ENCODE results near the gene AMOTL1.
A peak's percentile ranks its signal among the peaks of the same experiment; 100 is the strongest.

Gene AMOTL1

DNA sequence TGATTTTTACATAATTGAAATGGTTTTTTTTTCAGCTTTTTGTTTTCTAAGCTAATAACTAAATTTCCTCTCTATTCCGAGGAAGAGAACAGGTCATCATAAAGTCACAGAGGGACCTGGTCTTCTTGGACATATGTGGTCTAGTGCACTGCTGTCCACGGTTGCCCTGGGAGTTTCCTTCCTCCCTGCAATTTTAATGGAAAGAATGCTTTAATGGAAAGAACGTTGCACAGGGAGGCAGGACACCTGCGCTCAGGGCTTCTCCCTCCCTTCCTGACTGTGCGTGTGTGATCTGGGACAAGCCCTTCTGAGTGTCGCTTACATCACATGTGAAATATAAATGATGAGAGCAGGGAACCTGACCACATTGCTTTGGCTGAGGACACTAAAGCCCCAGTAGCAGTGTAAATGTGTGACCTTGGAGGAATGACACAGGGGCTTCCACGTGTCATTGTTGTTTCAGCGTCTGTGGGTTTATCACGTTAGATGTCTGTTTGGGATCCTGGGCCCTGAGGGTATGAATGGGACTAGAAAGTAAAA lies 93.2 kb downstream of the AMOTL1 start:
- DNase-seq: no peak

DNA sequence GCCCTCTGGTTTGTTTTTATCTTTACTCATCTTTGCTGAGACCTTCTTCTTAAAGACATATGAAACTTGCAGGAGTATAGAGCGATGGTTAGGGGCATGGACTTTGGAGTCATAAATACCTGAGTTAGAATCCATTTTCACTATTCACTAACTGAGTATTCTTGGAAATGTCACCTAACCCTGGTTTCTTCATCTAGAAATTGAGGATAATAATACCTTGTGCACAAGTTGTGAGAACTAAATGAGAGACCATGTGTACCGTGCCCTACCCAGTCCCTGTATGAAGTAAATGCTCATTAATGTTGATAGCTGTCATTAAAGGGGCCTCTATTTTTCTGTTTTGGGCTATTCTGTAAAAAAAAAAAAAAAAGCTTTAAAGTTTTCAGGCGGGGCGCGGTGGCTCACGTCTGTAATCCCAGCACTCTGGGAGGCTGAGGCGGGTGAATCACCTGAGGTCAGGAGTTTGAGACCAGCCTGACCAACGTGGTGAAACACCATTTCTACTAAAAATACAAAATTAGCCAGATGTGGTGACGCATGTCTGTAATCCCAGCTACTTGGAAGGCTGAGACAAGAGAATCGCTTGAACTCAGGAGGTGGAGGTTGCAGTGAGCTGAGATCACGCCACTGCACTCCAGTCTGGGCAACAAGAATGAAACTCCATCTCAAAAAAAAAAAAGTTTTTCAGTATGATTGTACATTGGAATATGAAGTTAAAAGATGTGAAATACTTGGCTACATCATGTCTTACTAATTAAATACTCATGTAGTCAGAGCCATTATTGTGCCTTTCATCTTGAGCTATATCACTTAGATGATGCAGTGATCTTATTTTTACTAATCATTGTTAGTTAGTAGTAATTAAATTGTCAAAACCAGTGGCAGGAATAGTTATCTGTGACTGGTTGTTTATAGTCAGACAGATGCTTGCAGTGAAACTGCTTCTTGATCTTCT lies 95.0 kb downstream of the AMOTL1 start:
- DNase-seq: no peak

DNA sequence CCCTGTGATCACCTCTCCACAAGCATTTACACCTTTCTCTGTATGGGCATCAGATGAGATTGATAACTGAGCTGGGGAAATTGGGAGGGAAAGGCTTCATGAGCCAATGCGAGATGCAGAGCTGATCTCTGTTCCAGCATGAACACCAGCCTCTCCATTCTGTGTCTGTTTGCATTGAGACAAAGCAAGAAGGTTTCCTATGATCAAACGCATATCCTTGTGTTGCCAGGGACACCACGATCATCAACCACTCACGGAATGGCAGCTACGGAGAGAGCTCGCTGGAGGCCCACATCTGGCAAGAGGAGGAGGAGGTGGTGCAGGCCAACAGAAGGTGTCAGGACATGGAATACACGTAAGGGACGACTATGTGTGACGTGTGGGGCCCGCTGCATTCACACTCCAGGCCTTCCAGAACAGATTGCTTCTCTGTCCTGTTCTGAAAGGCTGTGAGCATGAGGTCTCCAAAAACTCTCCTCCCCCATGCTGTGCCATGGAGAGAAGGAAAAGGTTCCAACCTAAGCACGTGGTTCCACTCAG lies 96.4 kb downstream of the AMOTL1 start:
- no peak for DNase-seq

DNA sequence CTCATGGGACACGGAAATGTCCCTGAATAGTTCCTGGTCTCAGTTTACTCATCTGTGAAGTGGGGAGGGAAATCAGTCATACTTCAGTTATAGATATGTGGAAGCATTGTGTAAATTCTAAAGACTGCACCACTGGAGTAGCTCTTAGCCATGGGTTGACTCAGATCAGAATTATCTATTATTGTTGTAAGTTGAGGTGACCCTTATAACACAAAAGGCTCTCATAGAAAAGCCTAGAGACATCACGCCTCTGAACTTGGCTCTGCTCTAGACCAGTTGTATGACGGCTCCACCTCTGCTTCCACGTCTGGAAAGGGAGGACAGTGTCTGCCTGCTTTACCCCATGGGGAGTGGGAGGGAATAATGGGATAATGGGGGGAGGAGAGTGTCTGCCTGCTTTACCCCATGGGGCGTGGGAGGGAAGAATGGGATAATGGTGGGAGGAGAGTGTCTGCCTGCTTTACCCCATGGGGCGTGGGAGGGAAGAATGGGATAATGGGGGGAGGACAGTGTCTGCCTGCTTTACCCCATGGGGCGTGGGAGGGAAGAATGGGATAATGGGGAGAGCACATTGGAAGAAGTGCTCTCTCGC lies 98.2 kb downstream of the AMOTL1 start:
- no peak for DNase-seq

DNA sequence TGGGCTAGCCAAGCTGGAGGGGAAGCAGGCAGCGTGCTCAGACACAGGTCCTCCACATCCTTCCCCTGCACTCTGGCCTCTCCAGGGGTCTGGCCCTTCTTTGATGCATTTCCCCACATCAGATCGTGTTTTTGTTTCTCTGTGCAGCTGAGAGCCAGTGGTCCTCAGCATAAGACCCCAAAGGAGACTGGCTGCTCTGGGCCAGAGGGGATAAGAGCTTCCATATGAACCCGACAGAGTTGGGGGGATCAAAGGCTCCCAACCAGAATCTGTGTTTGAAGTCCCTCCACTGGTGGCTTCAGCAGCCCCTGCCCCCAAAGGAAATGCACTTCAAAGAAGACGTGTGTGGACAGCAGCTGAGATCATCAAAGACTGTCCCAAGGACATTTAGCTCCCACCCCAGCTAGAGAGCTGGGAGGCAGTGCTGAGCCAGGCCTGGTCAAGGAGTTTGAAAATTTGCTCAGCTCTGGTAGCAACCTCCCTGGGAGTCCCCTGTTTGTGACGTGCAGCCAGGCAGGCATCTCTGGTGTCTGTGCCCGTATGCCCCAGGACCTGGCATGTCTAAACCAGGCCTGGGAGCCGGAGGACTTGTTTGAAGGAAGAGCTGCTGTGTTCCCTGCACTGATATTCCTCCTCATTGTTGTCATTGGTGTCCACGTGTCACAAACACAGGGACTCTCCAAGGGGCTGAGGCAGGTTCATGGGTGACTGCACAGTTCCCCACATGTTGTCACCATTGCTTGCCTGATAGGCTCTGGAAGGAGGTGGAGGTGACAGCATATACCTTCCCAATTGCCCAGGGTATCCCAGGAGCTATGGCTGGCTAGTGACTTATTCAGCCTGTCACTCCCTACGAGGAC lies 99.0 kb downstream of the AMOTL1 start:
- no peak for DNase-seq

DNA sequence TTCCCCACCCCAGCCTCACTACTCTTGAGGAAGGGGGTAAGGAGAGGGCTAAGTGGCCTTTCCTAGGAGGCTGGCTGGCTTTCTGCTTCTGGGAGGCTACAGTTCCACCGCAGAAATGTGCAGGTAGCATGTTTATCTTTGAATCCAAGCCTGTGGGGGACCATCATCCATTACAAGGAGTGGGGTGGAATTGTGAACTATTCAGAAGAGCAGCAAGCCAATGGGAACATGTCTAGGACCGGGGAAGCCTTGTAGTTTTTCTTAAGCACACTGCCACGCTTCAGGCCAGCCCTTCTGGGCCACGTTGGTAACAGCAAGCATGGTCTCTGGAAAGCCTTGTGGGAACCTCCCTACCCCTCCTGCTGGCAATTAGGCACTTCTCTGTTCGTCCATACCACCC lies 100.3 kb downstream of the AMOTL1 start:
- DNase-seq: no peak

DNA sequence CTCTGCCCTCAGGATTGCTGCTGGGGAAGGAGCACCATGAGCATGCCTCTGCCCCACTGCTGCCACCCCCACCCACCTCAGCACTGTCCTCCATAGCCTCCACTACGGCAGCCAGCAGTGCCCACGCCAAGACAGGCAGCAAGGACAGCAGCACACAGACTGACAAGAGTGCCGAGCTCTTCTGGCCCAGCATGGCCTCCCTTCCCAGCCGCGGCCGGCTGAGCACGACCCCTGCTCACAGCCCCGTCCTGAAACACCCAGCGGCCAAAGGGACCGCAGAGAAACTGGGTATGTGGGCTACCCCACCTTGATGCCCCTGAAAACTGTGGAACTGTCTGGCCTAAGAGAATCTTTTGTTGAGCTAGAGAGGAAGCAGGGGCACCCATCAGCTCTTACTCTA lies 101.0 kb downstream of the AMOTL1 start:
- no peak for DNase-seq

DNA sequence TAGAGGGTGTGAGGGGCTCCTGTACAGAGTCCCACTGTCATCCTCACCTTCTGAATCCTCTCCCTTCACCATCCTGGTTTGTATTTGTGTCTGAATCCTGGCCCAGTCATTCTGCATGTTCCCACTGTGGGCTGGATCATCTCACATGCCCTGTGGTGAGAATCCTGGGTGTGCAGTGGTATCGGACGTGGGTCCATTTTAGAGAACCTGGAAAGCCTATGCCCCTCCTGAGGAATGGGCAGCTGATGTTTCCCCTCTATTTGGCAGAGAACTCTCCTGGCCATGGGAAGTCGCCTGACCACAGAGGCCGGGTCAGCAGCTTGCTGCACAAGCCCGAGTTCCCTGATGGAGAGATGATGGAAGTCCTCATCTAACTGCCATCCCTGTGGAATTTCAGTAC lies 102.3 kb downstream of the AMOTL1 start:
- no peak for DNase-seq

DNA sequence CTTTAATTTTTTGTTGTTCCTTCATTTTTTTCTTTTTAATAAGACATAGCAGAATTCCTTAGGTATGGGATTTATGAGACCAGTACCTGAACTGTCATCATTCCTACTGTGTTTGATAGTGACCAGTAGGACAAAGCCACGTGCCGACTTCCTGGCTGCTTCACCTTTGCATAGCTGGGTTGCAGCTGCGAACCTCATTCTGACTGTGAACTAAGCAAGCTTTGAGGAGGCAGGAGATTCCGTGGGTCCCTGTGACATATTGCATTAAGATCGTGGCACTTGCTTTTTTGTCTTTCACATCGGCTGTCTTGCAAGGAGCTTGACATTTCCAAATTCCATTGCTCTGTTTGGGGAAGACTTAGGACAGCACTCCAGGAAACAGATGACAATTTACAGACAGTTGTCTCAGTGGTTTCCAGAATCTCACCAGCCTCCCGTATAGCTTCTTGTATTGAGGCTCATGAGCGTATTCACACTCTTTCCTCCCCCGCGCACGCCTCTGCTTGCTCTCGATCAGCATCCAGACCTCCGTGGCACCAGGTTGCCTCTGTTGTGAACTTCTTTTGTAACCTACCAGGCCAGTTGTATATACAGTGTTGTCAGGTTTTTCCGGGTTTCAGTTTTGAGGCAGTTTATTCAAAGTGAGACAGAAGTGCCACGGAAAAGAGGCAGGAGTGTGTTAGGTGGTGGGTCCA lies 103.5 kb downstream of the AMOTL1 start:
- no peak for DNase-seq

DNA sequence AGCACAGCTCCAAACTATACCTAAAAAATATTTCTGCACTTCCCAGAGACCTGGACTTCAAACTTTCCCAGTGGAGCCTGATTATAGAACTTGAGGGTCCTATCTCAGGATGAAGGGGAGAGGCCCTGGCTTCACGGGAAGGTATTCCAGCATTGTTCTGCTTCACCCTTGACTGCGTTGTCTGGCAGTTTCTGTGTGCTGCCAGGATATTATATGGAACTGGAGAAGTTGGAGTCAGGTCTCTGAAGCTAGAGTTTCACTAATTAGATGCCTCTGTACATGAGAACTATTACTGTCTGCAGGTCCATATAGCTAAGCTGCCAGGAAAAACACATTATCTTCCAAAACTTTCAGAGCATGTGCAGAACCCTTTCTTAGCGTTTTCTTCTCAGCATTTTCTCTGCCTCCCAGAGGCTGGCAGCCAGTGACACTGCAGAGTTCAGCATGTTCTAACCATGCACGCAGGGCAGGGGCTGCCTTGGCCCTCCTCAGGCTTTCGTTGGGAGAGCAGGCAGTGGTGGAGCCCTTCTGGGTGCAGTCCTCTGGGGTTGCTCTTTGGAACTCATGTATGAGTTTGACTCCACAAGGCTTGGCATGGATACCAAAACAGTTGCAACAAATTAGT lies 105.9 kb downstream of the AMOTL1 start:
- DNase-seq: no peak

DNA sequence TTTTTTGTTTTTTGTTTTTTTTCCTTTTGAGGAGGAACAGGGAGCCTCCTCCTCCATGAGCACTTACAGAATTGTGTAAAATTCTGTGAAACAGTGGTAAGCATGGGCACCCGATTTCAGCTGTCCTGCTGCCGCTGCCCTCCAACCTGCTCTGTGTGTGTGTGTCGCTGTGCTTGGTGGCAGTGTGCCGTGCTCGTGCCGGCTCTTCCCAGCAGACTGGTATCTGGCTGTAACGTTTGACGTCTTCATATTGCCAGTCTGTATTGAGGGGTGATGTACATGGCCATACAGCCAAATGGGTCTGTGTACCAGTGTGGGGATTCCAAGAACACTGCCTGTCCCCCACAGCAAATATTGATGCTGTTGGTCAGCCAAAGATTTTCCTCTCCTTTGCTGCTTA lies 108.1 kb downstream of the AMOTL1 start:
- no peak for DNase-seq

DNA sequence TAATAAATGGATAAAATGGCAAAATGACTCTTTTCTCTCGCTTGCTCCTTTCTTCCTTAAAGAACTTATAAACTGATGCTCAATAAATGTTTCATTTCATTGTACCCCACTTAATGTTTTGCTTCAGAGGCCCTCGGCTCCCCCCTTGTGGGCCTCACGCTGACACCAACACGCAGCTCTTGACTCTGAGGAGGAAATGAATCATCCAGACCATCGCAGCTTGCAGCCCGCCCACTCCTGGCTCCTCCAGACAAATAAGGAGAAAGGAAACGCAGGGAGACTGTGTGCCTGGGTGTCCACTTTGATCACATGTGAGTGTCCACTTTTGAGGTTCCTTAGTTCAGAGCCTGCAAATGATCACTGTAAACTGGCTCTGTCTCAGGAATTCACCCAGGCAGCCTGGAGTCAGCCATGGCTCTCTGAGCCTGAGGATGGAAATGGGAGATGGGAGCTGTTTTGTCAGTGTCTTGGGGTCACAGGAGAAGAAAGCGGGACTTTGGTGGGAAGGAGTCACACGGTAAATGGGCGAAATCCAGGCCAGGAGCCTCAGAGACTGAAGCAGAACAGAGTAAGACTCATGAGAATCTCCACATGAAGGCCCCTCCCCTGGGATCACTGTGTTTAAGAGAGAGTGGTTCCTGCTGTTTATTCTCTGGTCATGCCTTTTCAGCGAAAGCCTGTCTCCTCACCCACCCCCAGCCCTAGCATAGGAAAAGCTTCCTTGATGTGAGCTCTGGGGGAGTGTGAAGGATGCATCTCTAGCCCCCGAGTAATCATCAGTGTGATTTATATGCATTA lies 108.7 kb downstream of the AMOTL1 start:
- DNase-seq: peak; percentile 81

DNA sequence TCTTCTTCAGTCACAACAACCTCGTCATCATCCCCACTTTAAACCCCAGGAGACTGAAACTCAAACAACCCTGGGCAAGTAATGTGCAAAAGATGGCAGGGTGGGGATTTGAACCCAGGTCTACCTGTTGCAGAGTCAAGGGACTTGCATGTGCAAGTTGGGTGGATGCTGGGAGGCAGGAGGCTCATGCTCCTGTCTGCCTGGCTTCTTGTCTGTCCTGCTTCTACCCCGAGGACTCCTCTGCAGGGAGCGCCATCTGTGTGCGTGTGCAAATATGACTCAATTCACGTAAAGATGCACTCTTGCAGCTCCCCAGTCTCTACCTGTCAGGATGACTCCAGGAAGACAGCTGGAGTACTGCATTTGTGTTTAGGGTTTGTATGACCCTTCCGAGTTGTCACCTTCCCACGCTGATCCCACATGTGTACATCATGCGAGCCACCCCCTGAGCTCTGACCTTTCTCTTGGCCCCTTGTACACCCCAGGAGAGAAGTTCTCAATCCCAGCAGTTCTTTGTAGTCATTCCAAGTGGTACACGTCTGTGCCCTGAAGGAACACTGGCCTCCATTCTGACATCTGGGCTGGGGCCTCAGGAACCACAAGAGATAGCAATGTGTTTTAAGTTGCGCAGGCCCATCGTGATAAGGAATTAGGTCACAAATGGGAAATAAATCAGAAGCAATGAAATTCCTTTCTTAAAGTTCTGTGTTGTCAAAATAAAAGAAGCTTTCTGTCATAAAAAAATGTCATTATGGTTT lies 109.5 kb downstream of the AMOTL1 start:
- no peak for DNase-seq

DNA sequence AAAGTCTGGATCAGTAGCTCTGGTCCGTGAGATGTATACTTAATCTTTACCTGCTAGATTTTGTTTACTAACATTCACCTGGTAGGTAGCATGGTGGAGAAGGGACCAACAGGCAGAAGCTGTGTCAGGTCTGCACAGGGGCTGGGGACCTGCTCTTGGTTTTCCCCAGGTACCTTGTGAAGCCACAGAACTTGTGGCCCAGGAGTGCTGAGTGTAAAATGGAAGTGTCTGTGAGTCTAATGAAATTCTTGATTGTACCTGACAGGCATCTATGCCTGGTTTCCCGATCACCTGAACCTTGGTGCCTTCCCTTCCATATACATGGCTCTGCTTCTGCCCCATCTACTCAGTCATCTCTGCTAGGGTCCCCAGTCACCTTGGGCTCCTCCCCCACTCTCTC lies 110.8 kb downstream of the AMOTL1 start:
- DNase-seq: no peak

DNA sequence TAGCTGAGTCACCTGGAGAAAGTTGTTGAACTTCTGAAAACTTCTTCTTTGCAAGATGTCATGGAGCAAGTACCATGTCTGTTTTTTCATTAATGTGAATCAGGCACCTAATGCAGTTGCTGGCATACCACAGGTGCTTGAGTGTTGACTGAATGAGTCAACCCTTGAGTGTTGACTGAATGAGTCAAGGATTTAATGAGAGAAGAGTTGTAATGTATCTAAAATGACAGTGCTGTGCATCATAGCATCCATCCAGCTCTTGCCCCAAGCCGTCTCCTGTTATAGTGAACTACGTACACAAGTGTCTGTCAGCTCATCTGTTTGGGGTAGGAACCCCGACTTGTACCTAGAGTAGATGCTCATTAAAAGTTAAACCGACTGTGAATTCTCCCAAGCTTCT lies 112.1 kb downstream of the AMOTL1 start:
- no peak for DNase-seq

DNA sequence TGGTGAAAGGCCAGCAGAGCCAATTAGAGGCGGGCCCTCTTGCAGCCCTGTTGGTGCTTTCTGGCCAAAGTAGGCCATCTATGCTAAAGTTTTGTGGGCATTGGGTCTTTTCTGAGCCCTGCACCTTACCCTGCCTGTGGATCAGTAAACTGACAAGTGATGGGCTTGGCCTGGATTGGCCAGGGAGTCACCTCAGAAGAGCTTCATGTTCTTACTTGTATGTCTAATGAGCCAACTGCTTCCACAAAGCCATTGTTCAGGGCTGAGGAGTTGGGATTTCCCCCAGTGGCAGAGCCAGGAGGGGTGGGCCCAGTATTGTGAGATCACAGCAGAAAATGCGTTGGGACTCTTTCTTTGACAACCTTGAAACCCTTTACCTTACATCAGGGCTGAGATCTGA lies 114.8 kb downstream of the AMOTL1 start:
- DNase-seq: no peak

DNA sequence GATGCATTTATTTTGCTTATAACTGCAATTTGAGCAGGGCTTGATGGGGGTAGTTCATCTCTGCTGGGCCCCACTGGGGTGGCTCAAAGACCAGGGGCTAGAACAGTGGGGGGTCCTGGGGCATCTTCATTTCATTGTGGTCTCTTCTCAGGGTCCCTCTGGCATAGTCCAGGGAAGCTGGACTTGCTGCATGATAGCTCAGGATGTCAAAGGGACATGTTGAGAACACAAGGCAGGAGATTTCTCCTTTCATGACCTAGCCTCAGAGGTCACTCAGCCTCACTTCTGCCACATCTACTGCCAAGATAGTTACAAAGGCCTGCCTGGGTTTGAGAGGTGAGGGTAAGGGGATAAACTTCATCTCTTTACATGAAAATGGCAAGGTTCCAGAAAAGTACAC lies 115.7 kb downstream of the AMOTL1 start:
- DNase-seq: no peak

DNA sequence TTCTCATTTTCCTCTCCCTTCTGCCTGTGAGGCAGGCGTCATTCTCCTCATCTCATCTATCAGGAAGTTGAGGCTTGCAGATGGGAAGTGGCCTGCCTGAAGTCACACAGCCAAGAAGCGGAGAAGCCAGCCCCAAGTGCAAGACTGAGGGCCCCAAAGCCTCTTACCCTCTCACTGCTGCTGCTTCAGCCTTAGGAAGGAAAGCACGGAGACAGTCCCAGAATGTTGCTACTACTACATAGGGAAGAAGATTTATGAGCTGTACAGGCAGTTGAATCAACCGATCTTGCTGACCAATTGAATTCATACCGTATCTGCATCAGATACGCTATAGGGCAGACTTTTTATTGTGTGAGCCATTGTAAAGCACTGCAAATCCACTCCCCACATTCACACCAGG lies 116.2 kb downstream of the AMOTL1 start:
- no peak for DNase-seq

DNA sequence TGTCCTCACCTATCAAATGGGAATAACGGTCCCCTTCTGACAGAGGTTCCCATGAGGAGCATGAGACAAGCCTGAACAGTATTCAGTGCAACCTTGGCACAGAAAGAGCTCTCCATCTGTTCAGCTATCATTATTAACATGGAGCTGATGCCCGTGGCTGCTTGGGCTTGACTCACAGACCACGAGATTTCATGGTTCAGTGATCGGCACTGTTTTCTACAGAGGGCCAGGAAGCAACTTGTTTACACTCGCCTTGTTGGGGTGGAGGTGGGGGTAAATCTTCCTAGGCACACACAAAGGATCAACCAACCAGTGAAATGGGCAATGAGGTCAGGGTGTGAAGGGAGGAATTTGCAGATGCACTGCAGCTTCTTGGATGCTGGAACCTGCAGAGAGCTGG lies 117.0 kb downstream of the AMOTL1 start:
- no peak for DNase-seq

DNA sequence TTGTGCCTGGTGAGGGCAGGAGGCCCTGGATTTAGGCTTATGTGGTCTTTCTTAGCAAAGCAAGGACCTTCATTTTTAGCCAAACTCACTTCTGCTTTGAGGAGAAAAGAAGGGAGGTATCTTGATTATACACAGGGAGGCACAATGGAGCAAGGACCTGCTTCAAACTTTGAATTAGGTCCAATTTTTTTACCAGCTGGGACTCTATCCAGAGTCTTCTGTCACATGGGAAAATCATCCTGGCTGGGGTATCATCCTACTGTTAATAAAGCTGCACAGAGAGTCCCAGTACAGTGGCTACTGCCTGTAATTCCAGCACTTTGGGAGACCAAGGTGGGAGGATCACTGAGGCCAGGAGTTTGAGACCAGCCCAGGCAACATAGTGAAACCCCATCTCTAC lies 117.4 kb downstream of the AMOTL1 start:
- no peak for DNase-seq
